GM23338 (cell line): ENCODE results near the gene ORC6. TPM values are rescaled to one million over a fixed set of nuclear protein-coding genes. Genes with fewer than 3 reads are reported as not detected.

Source experiments
- ATAC-seq: fragments of 200-7000 bp; cut with Tn5 transposase; 3 replicates; pipeline ENCODE4 v1.9.1; 2020
- DNase-seq: peaks from one replicate; pipeline ENCODE4 v3.0.0-alpha.2; 2015; ENCODE audit warnings: low spot score
- H2AFZ ChIP-seq: fragments of 200-600 bp; sonication (generic); 2 replicates; pipeline ENCODE4 v1.8.0; 2016; ENCODE audit warnings: antibody characterized with exemption, mild to moderate bottlenecking, moderate library complexity
- H3F3A ChIP-seq: fragments of 200-600 bp; sonication (generic); replicated peaks from 2 replicates; pipeline ENCODE4 v1.8.0; 2017; ENCODE audit warnings: antibody characterized with exemption, mixed run types, low read depth
- H3K27ac ChIP-seq: fragments of 200-600 bp; sonication (generic); 2 replicates; pipeline ENCODE4 v1.6.1; 2016; ENCODE audit warnings: low read depth
- H3K27me3 ChIP-seq: fragments of 200-600 bp; sonication (generic); 2 replicates; pipeline ENCODE4 v1.8.0; 2016; ENCODE audit warnings: mild to moderate bottlenecking, mixed run types, moderate library complexity; ENCODE audit not compliant: insufficient read depth
- H3K36me3 ChIP-seq: fragments of 200-600 bp; sonication (generic); 2 replicates; pipeline ENCODE4 v1.8.0; 2016; ENCODE audit warnings: mild to moderate bottlenecking; ENCODE audit not compliant: insufficient read depth
- H3K4me1 ChIP-seq: fragments of 200-600 bp; sonication (generic); 2 replicates; pipeline ENCODE4 v1.8.0; 2016; ENCODE audit warnings: mild to moderate bottlenecking, moderate library complexity; ENCODE audit not compliant: insufficient read depth
- H3K4me2 ChIP-seq: fragments of 200-600 bp; sonication (generic); 2 replicates; pipeline ENCODE4 v1.7.1; 2017; ENCODE audit warnings: mixed run types
- H3K4me3 ChIP-seq: fragments of 200-600 bp; sonication (generic); 2 replicates; pipeline ENCODE4 v1.6.1; 2016; ENCODE audit warnings: mixed run types
- H3K79me2 ChIP-seq: fragments of 200-600 bp; sonication (generic); replicated peaks from 2 replicates; pipeline ENCODE4 v1.8.0; 2017; ENCODE audit warnings: mild to moderate bottlenecking; ENCODE audit not compliant: insufficient read depth
- H3K9me2 ChIP-seq: fragments of 200-600 bp; sonication (generic); 2 replicates; pipeline ENCODE4 v1.8.0; 2017; ENCODE audit not compliant: insufficient read depth
- H4K20me1 ChIP-seq: fragments of 200-600 bp; sonication (generic); replicated peaks from 2 replicates; pipeline ENCODE4 v1.8.0; 2017; ENCODE audit warnings: mild to moderate bottlenecking; ENCODE audit not compliant: insufficient read depth
- H3K27ac Mint-ChIP-seq: 2 replicates; pipeline ENCODE4 v1.8.0; 2020; ENCODE audit warnings: inconsistent platforms, mild to moderate bottlenecking, moderate library complexity, mixed read lengths
- H3K27me3 Mint-ChIP-seq: 3 replicates; pipeline ENCODE4 v1.8.0; 2022; ENCODE audit warnings: low read depth, mild to moderate bottlenecking, moderate library complexity, mixed read lengths, inconsistent platforms; ENCODE audit not compliant: insufficient read depth, poor library complexity
- H3K36me3 Mint-ChIP-seq: 3 replicates; pipeline ENCODE4 v1.8.0; 2021; ENCODE audit warnings: low read depth, mild to moderate bottlenecking, inconsistent platforms, moderate library complexity, mixed read lengths
- H3K4me1 Mint-ChIP-seq: 3 replicates; pipeline ENCODE4 v1.8.0; 2020; ENCODE audit warnings: mild to moderate bottlenecking, inconsistent platforms, mixed read lengths
- H3K4me3 Mint-ChIP-seq: 3 replicates; pipeline ENCODE4 v1.8.0; 2021; ENCODE audit warnings: moderate library complexity, mild to moderate bottlenecking, inconsistent platforms, mixed read lengths
- H3K9me3 Mint-ChIP-seq: 3 replicates; pipeline ENCODE4 v1.8.0; 2020; ENCODE audit warnings: moderate library complexity, mild to moderate bottlenecking, inconsistent platforms, mixed read lengths
- CREB1 ChIP-seq: fragments of 250-450 bp; sonication (Bioruptor Pico); IDR thresholded peaks from 2 replicates; pipeline ENCODE4 v1.5.0; 2020; ENCODE audit warnings: low read depth, mild to moderate bottlenecking, moderate library complexity
- ETS1 ChIP-seq: IDR thresholded peaks from 2 replicates; pipeline ENCODE4 v1.6.1; 2016; ENCODE audit warnings: antibody characterized with exemption
- EZH2 ChIP-seq: fragments of 200-600 bp; sonication (generic); IDR thresholded peaks from one replicate; pipeline ENCODE4 v1.8.0; 2017; ENCODE audit warnings: antibody characterized with exemption, mild to moderate bottlenecking, low read depth; ENCODE audit not compliant: unreplicated experiment
- EZH2phosphoT487 ChIP-seq: fragments of 200-600 bp; sonication (generic); IDR thresholded peaks from one replicate; pipeline ENCODE4 v1.8.1; 2018; ENCODE audit warnings: antibody characterized with exemption; ENCODE audit not compliant: unreplicated experiment
- JUNB ChIP-seq: IDR thresholded peaks from one replicate; pipeline ENCODE4 v1.6.1; 2016; ENCODE audit warnings: antibody characterized with exemption; ENCODE audit not compliant: unreplicated experiment
- NANOG ChIP-seq: IDR thresholded peaks from 2 replicates; pipeline ENCODE4 v1.6.1; 2016; ENCODE audit warnings: antibody characterized with exemption, borderline replicate concordance
- STAT1 ChIP-seq: IDR thresholded peaks from one replicate; pipeline ENCODE4 v1.6.1; 2016; ENCODE audit warnings: antibody characterized with exemption; ENCODE audit not compliant: unreplicated experiment
- ZNF462 ChIP-seq: fragments of 250-450 bp; sonication (Bioruptor Pico); IDR thresholded peaks from 2 replicates; pipeline ENCODE4 v1.5.0; 2020; ENCODE audit warnings: mild to moderate bottlenecking, moderate library complexity
- polyA plus RNA-seq: library from polyadenylated mRNA; unstranded; fragments of >200 nt; fragmentation: Nextera tagmentation; extraction: Ambion mirVana; gene quantifications from 2 replicates; pipeline ENCODE4 v1.2.1, GENCODE V29; 2016
- total RNA-seq: library from RNA; depleted of rRNA; stranded (reverse); fragments of >200 nt; shearing (Covaris generic); gene quantifications from 2 replicates; pipeline ENCODE4 v1.2.3, GENCODE V29; 2014
- TF ChIP-seq, protein P1 (sequence below): IDR thresholded peaks from one replicate; pipeline ENCODE4 v1.6.1; 2018; ENCODE audit warnings: antibody characterized with exemption; ENCODE audit not compliant: unreplicated experiment

The ORC6 gene
- total and polyA plus RNA-seq, 2 experiments from 2014 or later = 71.5 to 92.0 TPM

DNA sequence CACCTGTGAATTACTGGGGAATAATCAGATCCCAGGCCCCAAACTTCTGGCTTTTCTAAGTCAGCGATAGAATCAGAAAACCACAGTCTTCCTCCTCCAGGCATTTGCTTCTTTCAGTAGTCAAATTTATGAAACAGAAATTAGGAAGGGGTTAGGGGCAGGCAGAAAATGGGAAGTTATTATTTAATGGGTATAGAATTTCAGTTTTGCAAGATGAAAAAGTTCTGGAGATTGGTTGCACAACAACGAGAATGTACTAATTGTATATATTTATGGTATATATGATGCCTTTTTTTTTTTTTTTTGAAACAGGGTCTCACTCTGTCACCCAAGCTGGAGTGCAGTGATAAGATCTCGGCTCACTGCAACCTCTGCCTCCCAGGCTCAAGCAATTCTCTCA, 23.5 kb downstream of the ORC6 start (continued):
- TF ChIP-seq ZNF462 (no peak), EZH2 (no peak), NANOG (no peak), ETS1 (no peak), CREB1 (no peak)

- H3K9me2 ChIP-seq = no peaks in the 10 kb centered on the region
- no peak overlapping the region for H3K27ac ChIP-seq
- no peak overlapping the region for H2AFZ ChIP-seq
- Mint-ChIP-seq H3K27ac (no peak overlapping the region), H3K4me1 (no peaks in the 10 kb centered on the region), H3K36me3 (no peaks in the 10 kb centered on the region), H3K4me3 (no peak overlapping the region), H3K9me3 (no peaks in the 10 kb centered on the region), H3K27me3 (peaks cover 7% of the 10 kb centered on the region)
- TF ChIP-seq, protein P1, sequence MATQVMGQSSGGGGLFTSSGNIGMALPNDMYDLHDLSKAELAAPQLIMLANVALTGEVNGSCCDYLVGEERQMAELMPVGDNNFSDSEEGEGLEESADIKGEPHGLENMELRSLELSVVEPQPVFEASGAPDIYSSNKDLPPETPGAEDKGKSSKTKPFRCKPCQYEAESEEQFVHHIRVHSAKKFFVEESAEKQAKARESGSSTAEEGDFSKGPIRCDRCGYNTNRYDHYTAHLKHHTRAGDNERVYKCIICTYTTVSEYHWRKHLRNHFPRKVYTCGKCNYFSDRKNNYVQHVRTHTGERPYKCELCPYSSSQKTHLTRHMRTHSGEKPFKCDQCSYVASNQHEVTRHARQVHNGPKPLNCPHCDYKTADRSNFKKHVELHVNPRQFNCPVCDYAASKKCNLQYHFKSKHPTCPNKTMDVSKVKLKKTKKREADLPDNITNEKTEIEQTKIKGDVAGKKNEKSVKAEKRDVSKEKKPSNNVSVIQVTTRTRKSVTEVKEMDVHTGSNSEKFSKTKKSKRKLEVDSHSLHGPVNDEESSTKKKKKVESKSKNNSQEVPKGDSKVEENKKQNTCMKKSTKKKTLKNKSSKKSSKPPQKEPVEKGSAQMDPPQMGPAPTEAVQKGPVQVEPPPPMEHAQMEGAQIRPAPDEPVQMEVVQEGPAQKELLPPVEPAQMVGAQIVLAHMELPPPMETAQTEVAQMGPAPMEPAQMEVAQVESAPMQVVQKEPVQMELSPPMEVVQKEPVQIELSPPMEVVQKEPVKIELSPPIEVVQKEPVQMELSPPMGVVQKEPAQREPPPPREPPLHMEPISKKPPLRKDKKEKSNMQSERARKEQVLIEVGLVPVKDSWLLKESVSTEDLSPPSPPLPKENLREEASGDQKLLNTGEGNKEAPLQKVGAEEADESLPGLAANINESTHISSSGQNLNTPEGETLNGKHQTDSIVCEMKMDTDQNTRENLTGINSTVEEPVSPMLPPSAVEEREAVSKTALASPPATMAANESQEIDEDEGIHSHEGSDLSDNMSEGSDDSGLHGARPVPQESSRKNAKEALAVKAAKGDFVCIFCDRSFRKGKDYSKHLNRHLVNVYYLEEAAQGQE = no peak
- no peak for TF ChIP-seq EZH2phosphoT487
- no peak for TF ChIP-seq STAT1
- no peak for TF ChIP-seq ETS1
- TF ChIP-seq JUNB = no peak
- no peak for TF ChIP-seq NANOG
- H3K79me2 ChIP-seq = no peaks in the 10 kb centered on the region
- H4K20me1 ChIP-seq = no peaks in the 10 kb centered on the region
- H3K36me3 ChIP-seq = no peaks in the 10 kb centered on the region
- H3K27me3 ChIP-seq = no peaks in the 10 kb centered on the region
- H3F3A ChIP-seq = no peaks in the 10 kb centered on the region
- H3K4me2 ChIP-seq = no peak overlapping the region
- H3K4me1 ChIP-seq = no peaks in the 10 kb centered on the region
- H3K4me3 ChIP-seq = no peak overlapping the region
- DNase-seq = no peak
- no peak for ATAC-seq
Observed at GRCh38 chr16:46713634-46714033, 24.2 kb downstream of the ORC6 start.
